ENCODE measurements around the gene TERF2IP. TPM values are rescaled to one million over a fixed set of nuclear protein-coding genes. Genes with fewer than 3 reads are reported as not detected.

The TERF2IP gene
- polyA plus RNA-seq, 1 donor (not counting 4 experiments of a cell fraction or from before 2014, with no cell fraction given), result 24.4 TPM

- peak overlapping the region; percentile 78 to 95 (median 80) for H3K4me3 ChIP-seq (ENCODE audit: control insufficient read depth in 2 of 3, extremely low read depth in 1 of 3, insufficient read depth in 2 of 3, low read depth in 1 of 3, low read length in 3 of 3)
- peak overlapping the region; percentile 78 for H2AFZ ChIP-seq (ENCODE audit: control insufficient read depth, low read length)
- H3K27me3 ChIP-seq (ENCODE audit: control insufficient read depth, extremely low read depth, insufficient read depth, low read length), result no peaks in the 10 kb centered on the region
- H3K27ac ChIP-seq (ENCODE audit: control insufficient read depth, insufficient read depth, low read length), result peak overlapping the region; percentile 93
- DNase-seq (ENCODE audit: low read depth, low spot score), result no peak
- H3K4me1 ChIP-seq (ENCODE audit: control insufficient read depth, extremely low read depth, insufficient read depth, low read length), result peaks cover 29% of the 10 kb centered on the region
- TF ChIP-seq EZH2 (IDR thresholded peaks at IDR 0.05; ENCODE audit: low read length), result no peak
- TF ChIP-seq, protein P1, sequence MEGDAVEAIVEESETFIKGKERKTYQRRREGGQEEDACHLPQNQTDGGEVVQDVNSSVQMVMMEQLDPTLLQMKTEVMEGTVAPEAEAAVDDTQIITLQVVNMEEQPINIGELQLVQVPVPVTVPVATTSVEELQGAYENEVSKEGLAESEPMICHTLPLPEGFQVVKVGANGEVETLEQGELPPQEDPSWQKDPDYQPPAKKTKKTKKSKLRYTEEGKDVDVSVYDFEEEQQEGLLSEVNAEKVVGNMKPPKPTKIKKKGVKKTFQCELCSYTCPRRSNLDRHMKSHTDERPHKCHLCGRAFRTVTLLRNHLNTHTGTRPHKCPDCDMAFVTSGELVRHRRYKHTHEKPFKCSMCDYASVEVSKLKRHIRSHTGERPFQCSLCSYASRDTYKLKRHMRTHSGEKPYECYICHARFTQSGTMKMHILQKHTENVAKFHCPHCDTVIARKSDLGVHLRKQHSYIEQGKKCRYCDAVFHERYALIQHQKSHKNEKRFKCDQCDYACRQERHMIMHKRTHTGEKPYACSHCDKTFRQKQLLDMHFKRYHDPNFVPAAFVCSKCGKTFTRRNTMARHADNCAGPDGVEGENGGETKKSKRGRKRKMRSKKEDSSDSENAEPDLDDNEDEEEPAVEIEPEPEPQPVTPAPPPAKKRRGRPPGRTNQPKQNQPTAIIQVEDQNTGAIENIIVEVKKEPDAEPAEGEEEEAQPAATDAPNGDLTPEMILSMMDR (optimal IDR thresholded peaks at IDR 0.05 in 1 of 3, IDR thresholded peaks at IDR 0.05 in 1 of 3, conservative IDR thresholded peaks at IDR 0.05 in 1 of 3; ENCODE audit: extremely low read depth in 1 of 3, insufficient read depth in 2 of 3, low read length in 3 of 3), result no peak
- peaks cover 18% of the 10 kb centered on the region for H4K20me1 ChIP-seq (ENCODE audit: control insufficient read depth, extremely low read depth, insufficient read depth, low read length)
- peak overlapping the region; percentile 93 for H3K9ac ChIP-seq (ENCODE audit: control insufficient read depth, extremely low read depth, insufficient read depth, low read length)
- no peak for FAIRE-seq
- H3K4me2 ChIP-seq (ENCODE audit: control insufficient read depth, extremely low read depth, insufficient read depth, low read depth, low read length), result peak overlapping the region; percentile 94
- peaks cover 95% of the 10 kb centered on the region for H3K79me2 ChIP-seq (ENCODE audit: control insufficient read depth, insufficient read depth, low read length)
- dilution Hi-C loops (cut with MboI; ENCODE audit: extremely low pct_ligation_motif_present, low sequenced_read_pairs), result no loop called here
- H3K9me3 ChIP-seq (ENCODE audit: control insufficient read depth, low read depth, low read length), result no peaks in the 10 kb centered on the region
- H3K36me3 ChIP-seq (ENCODE audit: control insufficient read depth in 2 of 2, extremely low read depth in 1 of 2, insufficient read depth in 2 of 2, low read length in 2 of 2), result peaks cover 0 to 20% of the 10 kb centered on the region in 2 experiments
- peaks cover 2% of the 10 kb centered on the region for H3K9me1 ChIP-seq (ENCODE audit: control insufficient read depth, extremely low read depth, insufficient read depth, low read length)
These were observed 471 bp upstream of the TERF2IP start for GRCh38 chr16:75647112-75647491.

DNA sequence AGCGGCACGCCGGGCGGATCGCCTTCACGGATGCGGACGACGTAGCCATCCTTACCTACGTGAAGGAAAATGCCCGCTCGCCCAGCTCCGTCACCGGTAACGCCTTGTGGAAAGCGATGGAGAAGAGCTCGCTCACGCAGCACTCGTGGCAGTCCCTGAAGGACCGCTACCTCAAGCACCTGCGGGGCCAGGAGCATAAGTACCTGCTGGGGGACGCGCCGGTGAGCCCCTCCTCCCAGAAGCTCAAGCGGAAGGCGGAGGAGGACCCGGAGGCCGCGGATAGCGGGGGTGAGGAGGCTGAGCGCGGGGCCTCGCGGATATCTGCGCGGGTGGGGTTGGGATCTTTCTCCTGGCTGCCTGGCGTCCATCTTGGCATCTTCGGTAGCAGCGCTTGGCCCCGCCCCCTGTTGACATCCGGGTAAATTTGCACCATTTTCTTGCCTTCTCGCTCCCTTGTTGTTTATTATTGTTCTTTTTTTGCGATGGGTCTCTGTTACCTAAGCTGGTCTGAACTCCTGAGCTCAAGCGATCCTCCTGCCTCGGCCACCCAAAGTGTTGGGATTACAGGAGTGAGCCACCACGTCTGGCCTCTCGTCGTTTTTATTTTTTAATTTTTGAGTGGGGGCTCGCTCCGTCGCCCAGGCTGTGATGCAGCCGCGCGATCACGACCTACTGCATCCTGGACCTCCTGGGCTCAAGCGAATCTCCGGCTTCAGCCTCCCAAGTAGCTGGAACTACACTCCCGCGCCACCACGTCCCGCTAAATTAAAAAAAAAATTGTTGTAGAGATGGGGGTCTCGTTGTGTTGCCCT, 898 bp downstream of the TERF2IP start:
- peak overlapping the region; percentile 78 to 95 (median 80) for H3K4me3 ChIP-seq (ENCODE audit: control insufficient read depth in 2 of 3, extremely low read depth in 1 of 3, insufficient read depth in 2 of 3, low read depth in 1 of 3, low read length in 3 of 3)
- no peaks in the 10 kb centered on the region for H3K9me3 ChIP-seq (ENCODE audit: control insufficient read depth, low read depth, low read length)
- peak overlapping the region; percentile 93 for H3K9ac ChIP-seq (ENCODE audit: control insufficient read depth, extremely low read depth, insufficient read depth, low read length)
- FAIRE-seq, result no peak
- DNase-seq (ENCODE audit: low read depth, low spot score), result no peak
- peaks cover 2% of the 10 kb centered on the region for H3K9me1 ChIP-seq (ENCODE audit: control insufficient read depth, extremely low read depth, insufficient read depth, low read length)
- H2AFZ ChIP-seq (ENCODE audit: control insufficient read depth, low read length), result peak overlapping the region; percentile 93
- no peaks in the 10 kb centered on the region for H3K27me3 ChIP-seq (ENCODE audit: control insufficient read depth, extremely low read depth, insufficient read depth, low read length)
- peaks cover 95% of the 10 kb centered on the region for H3K79me2 ChIP-seq (ENCODE audit: control insufficient read depth, insufficient read depth, low read length)
- peak overlapping the region; percentile 95 for H3K4me2 ChIP-seq (ENCODE audit: control insufficient read depth, extremely low read depth, insufficient read depth, low read depth, low read length)
- peaks cover 29% of the 10 kb centered on the region for H3K4me1 ChIP-seq (ENCODE audit: control insufficient read depth, extremely low read depth, insufficient read depth, low read length)
- peaks cover 0 to 16% of the 10 kb centered on the region in 2 experiments for H3K36me3 ChIP-seq (ENCODE audit: control insufficient read depth in 2 of 2, extremely low read depth in 1 of 2, insufficient read depth in 2 of 2, low read length in 2 of 2)
- peak overlapping the region; percentile 93 for H3K27ac ChIP-seq (ENCODE audit: control insufficient read depth, insufficient read depth, low read length)
- dilution Hi-C loops (cut with MboI; ENCODE audit: extremely low pct_ligation_motif_present, low sequenced_read_pairs), result no loop called here
- H4K20me1 ChIP-seq (ENCODE audit: control insufficient read depth, extremely low read depth, insufficient read depth, low read length), result peaks cover 18% of the 10 kb centered on the region
- no peak for TF ChIP-seq EZH2 (IDR thresholded peaks at IDR 0.05; ENCODE audit: low read length)
- TF ChIP-seq, protein P1 (optimal IDR thresholded peaks at IDR 0.05 in 1 of 3, IDR thresholded peaks at IDR 0.05 in 1 of 3, conservative IDR thresholded peaks at IDR 0.05 in 1 of 3; ENCODE audit: extremely low read depth in 1 of 3, insufficient read depth in 2 of 3, low read length in 3 of 3), result no peak
